ENCODE measurements around the gene GTF2H4.

DNA sequence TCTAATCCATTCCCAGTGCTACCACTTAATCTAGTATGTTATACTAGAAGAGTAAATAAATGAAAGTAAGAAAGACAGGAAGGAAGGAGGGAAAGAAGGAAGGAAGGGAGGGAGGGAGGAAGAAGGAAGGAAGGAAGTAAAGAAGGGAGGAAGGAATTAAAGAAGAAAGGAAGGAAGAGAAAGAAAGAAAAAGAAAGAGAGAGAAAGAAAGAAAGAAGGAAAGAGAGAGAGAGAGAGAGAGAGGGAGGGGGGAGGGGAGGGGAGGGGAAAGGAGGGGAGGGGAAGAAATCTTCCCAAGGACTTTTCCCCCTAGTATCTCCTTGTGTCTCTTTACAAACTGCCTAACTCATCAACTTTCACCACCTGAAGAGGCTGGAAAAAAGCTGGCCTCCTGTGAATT is 54.7 kb downstream of the GTF2H4 start:
- TF ChIP-seq, protein P1, sequence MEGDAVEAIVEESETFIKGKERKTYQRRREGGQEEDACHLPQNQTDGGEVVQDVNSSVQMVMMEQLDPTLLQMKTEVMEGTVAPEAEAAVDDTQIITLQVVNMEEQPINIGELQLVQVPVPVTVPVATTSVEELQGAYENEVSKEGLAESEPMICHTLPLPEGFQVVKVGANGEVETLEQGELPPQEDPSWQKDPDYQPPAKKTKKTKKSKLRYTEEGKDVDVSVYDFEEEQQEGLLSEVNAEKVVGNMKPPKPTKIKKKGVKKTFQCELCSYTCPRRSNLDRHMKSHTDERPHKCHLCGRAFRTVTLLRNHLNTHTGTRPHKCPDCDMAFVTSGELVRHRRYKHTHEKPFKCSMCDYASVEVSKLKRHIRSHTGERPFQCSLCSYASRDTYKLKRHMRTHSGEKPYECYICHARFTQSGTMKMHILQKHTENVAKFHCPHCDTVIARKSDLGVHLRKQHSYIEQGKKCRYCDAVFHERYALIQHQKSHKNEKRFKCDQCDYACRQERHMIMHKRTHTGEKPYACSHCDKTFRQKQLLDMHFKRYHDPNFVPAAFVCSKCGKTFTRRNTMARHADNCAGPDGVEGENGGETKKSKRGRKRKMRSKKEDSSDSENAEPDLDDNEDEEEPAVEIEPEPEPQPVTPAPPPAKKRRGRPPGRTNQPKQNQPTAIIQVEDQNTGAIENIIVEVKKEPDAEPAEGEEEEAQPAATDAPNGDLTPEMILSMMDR (IDR thresholded peaks at IDR 0.05 in 4 of 5, conservative IDR thresholded peaks at IDR 0.05 in 1 of 5) = no peak
- no peak for TF ChIP-seq POLR2A (IDR thresholded peaks at IDR 0.05)
